Mesothelial cell of epicardium (in vitro differentiated cells): Measurements from ENCODE around the gene RPL27A. TPM values are rescaled to one million over a fixed set of nuclear protein-coding genes. Genes with fewer than 3 reads are reported as not detected.

Source experiments
- DNase-seq, 2 experiments: peaks; one replicate each; pipeline ENCODE4 v3.0.0; 2021; ENCODE audit warnings: low spot score in 2 of 2; ENCODE audit not compliant: unreplicated experiment in 2 of 2
- H3K27ac Mint-ChIP-seq: 2 replicates; pipeline ENCODE4 v1.8.0; 2021; ENCODE audit warnings: mixed read lengths
- H3K27me3 Mint-ChIP-seq: 2 replicates; pipeline ENCODE4 v1.8.0; 2021; ENCODE audit warnings: low read depth, mixed read lengths
- H3K36me3 Mint-ChIP-seq: 2 replicates; pipeline ENCODE4 v1.8.0; 2021; ENCODE audit warnings: mixed read lengths
- H3K4me1 Mint-ChIP-seq: 2 replicates; pipeline ENCODE4 v1.8.0; 2021; ENCODE audit warnings: mixed read lengths
- H3K4me3 Mint-ChIP-seq: 2 replicates; pipeline ENCODE4 v1.8.0; 2021; ENCODE audit warnings: mild to moderate bottlenecking, moderate library complexity, mixed read lengths
- H3K9me3 Mint-ChIP-seq: 2 replicates; pipeline ENCODE4 v1.8.0; 2021; ENCODE audit warnings: mixed read lengths
- CTCF ChIP-seq: fragments of 200-600 bp; sonication (generic); IDR thresholded peaks from one replicate; pipeline ENCODE4 v1.5.0; 2021; ENCODE audit warnings: antibody characterized with exemption; ENCODE audit not compliant: unreplicated experiment
- total RNA-seq: library from RNA; stranded (reverse); gene quantifications from 3 replicates; pipeline ENCODE4 v1.2.1, GENCODE V29; 2021

RPL27A gene
- total RNA-seq, 1 donor from 2014 or later, result 923 TPM

DNA sequence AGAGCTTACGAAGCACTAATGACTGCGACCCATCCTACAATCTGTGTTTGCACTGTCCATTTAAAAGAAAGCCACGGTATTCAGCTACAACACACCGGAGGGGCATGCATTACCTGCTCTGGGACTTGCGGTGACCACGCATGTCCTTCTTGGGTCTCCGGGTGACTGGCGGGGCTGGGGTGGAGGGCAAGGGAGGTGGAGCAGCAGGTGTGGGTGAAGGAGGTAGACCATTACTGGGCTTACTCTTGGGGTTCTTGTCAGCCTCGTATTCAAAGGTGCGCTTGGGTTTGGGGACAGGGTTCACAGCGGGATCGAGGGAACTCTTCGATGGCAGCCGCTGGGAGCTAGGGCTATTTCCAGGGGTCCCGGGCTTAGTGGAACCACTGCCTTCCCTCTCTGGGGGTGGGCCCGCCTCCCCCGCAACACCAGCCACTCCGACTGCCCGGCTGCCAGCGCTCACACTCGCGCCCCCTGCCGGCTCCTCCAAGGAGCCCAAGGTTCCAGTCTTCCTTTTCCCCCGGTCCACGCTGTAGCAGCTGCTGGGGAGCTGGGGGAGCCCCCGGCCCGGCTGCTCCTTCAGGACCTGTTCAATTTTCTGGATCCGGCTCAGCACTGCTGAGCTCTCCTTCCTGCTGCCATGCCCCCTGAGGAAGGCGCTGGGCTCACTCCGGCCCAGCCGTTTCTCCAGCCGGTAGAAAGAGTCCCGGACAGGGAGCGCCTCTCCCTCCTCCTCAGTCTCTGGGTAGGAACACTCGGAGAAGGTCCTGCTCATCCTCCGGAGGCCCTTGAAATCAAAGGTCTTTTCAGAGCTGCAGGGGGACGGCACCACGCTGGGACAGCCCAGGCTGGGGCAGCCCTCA is 47.5 kb downstream of the RPL27A start:
- peaks cover 17% of the 10 kb centered on the region for H3K4me1 Mint-ChIP-seq
- no peak overlapping the region for H3K4me3 Mint-ChIP-seq
- H3K36me3 Mint-ChIP-seq, result peaks cover 13% of the 10 kb centered on the region
- H3K27me3 Mint-ChIP-seq, result no peaks in the 10 kb centered on the region
- no peak overlapping the region for H3K27ac Mint-ChIP-seq
- no peak for TF ChIP-seq CTCF
- DNase-seq, result no peak
- H3K9me3 Mint-ChIP-seq, result no peaks in the 10 kb centered on the region

DNA sequence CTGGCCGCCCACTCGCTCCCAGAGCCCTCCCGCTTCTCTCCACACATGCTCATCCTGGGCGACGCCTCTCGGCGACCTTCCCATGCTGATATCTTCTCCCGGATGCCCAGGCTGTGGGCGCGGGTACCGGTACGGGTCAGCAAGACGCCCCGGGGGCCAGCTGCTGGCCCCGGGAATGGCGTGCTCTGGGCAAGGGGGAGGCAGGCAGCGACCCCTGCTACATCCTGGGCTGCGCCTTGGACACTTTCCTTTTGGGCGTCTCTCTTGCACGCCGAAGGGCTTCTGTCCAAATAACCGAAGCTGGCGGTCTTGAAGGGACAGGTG is 48.1 kb downstream of the RPL27A start:
- no peaks in the 10 kb centered on the region for H3K9me3 Mint-ChIP-seq
- no peak overlapping the region for H3K27ac Mint-ChIP-seq
- H3K4me1 Mint-ChIP-seq, result peaks cover 17% of the 10 kb centered on the region
- no peak for DNase-seq
- H3K4me3 Mint-ChIP-seq, result no peak overlapping the region
- no peak for TF ChIP-seq CTCF
- no peaks in the 10 kb centered on the region for H3K27me3 Mint-ChIP-seq
- H3K36me3 Mint-ChIP-seq, result peaks cover 11% of the 10 kb centered on the region

DNA sequence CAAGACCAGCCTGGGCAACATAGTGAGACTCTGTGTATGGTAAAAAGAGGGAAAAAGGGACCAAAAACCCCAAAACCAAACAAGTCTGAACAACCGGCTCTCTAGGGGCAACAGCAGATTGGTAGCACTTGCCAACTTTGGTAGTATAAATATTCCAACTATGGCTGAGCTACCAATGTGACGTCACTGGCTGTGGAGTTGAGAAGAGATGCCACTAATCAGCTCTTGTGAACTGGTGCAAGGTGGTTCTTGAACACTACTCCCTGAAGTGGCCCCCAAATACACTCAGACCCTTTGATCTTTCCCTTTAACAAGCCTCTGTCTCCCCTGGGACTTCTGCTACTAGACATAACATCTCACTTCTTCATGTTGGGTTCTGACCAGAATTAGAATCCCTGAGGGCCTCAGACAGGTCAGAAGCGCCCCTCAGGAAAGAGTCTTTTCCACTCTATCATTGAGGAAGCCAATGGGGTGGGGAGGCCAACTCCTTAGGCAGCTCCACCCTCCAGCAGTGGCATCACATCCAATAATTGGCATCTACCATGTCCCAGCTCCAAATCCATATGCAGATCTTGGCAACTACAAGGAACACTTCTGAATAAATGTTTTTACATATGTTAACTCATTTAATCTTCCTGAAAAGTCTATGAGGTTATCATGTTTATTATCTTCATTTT is 49.2 kb downstream of the RPL27A start:
- Mint-ChIP-seq H3K4me1 (peaks cover 17% of the 10 kb centered on the region), H3K4me3 (no peak overlapping the region), H3K27ac (no peak overlapping the region), H3K9me3 (no peaks in the 10 kb centered on the region), H3K36me3 (peaks cover 8% of the 10 kb centered on the region), H3K27me3 (no peaks in the 10 kb centered on the region)
- no peak for DNase-seq
- TF ChIP-seq CTCF, result no peak

GRCh38 chr11:8732324-8732670 is 49.7 kb downstream of the RPL27A start:
- no peaks in the 10 kb centered on the region for H3K27me3 Mint-ChIP-seq
- H3K9me3 Mint-ChIP-seq, result no peaks in the 10 kb centered on the region
- H3K4me1 Mint-ChIP-seq, result peaks cover 12% of the 10 kb centered on the region
- no peak for DNase-seq
- no peak for TF ChIP-seq CTCF
- peaks cover 8% of the 10 kb centered on the region for H3K36me3 Mint-ChIP-seq
- no peak overlapping the region for H3K4me3 Mint-ChIP-seq
- H3K27ac Mint-ChIP-seq, result no peak overlapping the region

GRCh38 chr11:8732748-8733241 is 50.2 kb downstream of the RPL27A start:
- H3K4me3 Mint-ChIP-seq, result no peak overlapping the region

More at GRCh38 chr11:8732748-8733241, 50.2 kb downstream of the RPL27A start:
- TF ChIP-seq CTCF, result no peak
- DNase-seq, result no peak
- no peaks in the 10 kb centered on the region for H3K9me3 Mint-ChIP-seq
- peaks cover 7% of the 10 kb centered on the region for H3K4me1 Mint-ChIP-seq
- peaks cover 8% of the 10 kb centered on the region for H3K36me3 Mint-ChIP-seq
- no peaks in the 10 kb centered on the region for H3K27me3 Mint-ChIP-seq
- H3K27ac Mint-ChIP-seq, result no peak overlapping the region
